ENCODE measurements around the gene MAN1B1. TPM values are rescaled to one million over a fixed set of nuclear protein-coding genes. Genes with fewer than 3 reads are reported as not detected.
A peak's percentile ranks its signal among the peaks of the same experiment; 100 is the strongest.

MAN1B1 gene
- total RNA-seq, 1 donor from 2014 or later: 70.4 TPM

DNA sequence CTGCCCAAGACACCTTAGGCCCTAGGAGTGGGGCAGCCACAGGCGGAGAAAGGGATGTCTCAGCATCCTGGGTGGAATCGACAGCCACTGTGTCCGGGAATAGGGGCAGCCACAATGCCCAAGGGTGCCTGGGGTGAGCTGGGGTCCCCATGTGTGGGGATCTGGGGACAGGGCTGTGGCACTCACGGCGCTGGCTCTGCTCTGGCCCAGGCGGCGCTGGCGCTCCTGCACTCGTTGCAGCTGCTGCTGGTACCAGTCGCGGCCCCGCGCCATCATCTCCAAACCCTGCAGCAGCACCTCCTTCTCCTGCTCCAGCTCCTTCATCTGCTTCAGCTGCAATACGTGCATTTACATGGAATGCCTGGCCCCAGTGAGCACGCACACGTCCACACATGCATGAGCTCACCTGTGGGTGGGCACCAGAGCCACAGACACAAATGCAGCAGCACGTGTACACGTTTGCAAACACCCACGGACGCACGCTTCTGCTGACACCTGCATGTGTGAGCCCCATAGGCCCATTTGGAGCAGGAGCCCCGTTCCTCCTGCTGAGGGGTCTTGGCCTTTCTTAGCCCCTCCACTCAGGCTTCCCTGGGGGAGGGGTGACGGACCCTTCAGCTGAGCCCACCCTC, 21.3 kb upstream of the MAN1B1 start:
- no peak overlapping the region for H3K27ac Mint-ChIP-seq (ENCODE audit: unreplicated experiment)
- H3K4me1 Mint-ChIP-seq (ENCODE audit: unreplicated experiment): no peaks in the 10 kb centered on the region
- no peaks in the 10 kb centered on the region for H3K9me3 Mint-ChIP-seq (ENCODE audit: unreplicated experiment)
- TF ChIP-seq, protein P1, sequence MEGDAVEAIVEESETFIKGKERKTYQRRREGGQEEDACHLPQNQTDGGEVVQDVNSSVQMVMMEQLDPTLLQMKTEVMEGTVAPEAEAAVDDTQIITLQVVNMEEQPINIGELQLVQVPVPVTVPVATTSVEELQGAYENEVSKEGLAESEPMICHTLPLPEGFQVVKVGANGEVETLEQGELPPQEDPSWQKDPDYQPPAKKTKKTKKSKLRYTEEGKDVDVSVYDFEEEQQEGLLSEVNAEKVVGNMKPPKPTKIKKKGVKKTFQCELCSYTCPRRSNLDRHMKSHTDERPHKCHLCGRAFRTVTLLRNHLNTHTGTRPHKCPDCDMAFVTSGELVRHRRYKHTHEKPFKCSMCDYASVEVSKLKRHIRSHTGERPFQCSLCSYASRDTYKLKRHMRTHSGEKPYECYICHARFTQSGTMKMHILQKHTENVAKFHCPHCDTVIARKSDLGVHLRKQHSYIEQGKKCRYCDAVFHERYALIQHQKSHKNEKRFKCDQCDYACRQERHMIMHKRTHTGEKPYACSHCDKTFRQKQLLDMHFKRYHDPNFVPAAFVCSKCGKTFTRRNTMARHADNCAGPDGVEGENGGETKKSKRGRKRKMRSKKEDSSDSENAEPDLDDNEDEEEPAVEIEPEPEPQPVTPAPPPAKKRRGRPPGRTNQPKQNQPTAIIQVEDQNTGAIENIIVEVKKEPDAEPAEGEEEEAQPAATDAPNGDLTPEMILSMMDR (IDR thresholded peaks at IDR 0.05; ENCODE audit: unreplicated experiment): no peak
- H3K27me3 Mint-ChIP-seq (ENCODE audit: unreplicated experiment): peaks cover 6% of the 10 kb centered on the region
- DNase-seq (ENCODE audit: low spot score): no peak
- no peak overlapping the region for H3K4me3 Mint-ChIP-seq (ENCODE audit: unreplicated experiment)
- H3K36me3 Mint-ChIP-seq (ENCODE audit: low read depth, unreplicated experiment): no peaks in the 10 kb centered on the region

DNA sequence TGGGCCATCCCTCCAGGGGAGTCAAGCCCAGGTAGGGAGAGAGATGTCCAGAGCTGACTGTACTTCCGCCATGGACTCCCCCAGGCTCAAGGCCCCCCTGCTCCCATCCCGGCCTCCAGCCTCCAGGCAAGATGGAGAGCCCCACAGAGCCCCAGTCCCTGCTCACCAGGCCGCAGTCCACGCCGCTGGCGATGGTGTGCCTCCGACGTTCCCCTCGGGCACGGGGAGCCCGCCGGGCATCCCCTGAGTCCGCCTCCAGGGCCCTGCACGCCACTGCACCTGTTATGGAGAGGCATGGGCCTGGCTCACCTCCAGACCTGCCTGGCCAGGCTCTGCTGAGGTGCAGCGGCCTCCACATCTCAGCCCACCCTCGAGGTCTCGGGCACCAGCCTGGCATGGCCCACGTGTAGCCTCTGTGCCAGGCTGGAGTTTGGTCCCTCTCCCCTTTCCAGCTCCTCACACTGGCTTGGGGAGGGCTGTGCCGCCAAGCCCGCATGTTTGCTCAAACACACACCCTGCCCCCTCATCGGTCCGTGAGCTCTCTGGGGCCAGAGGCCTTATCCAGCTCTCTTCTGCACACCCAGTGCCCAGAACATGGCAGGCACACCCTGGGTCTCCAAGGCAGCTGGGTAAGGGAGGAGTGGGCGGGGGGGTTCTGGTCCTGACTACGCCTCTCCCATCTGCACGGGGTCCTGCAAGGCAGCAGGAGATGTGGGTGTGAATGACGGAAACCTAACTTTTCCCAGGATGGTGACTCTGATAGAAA, 20.5 kb upstream of the MAN1B1 start:
- H3K4me3 Mint-ChIP-seq (ENCODE audit: unreplicated experiment): no peak overlapping the region
- no peak overlapping the region for H3K27ac Mint-ChIP-seq (ENCODE audit: unreplicated experiment)
- H3K36me3 Mint-ChIP-seq (ENCODE audit: low read depth, unreplicated experiment): no peaks in the 10 kb centered on the region
- TF ChIP-seq, protein P1 (IDR thresholded peaks at IDR 0.05; ENCODE audit: unreplicated experiment): no peak
- DNase-seq (ENCODE audit: low spot score): no peak
- no peaks in the 10 kb centered on the region for H3K9me3 Mint-ChIP-seq (ENCODE audit: unreplicated experiment)
- peaks cover 4% of the 10 kb centered on the region for H3K4me1 Mint-ChIP-seq (ENCODE audit: unreplicated experiment)
- peaks cover 9% of the 10 kb centered on the region for H3K27me3 Mint-ChIP-seq (ENCODE audit: unreplicated experiment)

DNA sequence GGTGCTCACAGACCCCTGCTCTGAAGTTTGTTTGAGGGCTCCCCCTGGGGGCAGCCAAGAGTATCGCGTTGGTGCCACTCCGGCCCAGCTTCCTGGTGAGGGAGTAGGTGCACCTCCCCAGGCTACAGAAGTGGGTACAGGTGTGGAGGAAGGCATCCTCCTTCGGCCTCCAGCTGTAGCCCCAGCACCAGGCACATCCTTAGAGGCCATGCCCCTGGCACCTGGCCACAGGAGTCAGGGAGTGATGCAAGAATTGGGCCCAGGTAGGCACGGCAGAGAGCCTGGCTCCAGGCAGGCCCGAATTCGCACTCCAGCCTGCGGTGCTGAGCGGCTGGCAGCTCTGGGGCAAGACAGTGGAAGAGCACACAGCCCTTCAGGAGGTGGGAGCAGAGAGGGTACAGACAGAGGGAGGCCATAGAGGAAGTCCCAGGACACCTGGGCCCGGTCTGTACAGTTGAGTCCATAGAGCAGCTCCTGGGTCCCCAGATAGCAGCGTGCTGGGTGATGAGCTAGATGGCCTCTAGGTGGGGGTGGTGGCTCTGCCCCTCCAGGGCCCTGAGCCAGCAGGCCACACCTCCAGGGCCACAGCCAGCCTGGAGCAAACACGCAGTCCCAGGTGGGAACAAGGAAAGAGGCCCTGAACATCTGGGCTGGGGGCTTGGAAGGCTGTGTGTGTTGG, 18.8 kb upstream of the MAN1B1 start:
- Mint-ChIP-seq H3K27ac (ENCODE audit: unreplicated experiment) (no peak overlapping the region), H3K4me3 (ENCODE audit: unreplicated experiment) (no peak overlapping the region), H3K9me3 (ENCODE audit: unreplicated experiment) (no peaks in the 10 kb centered on the region), H3K4me1 (ENCODE audit: unreplicated experiment) (peaks cover 4% of the 10 kb centered on the region), H3K36me3 (ENCODE audit: low read depth, unreplicated experiment) (no peaks in the 10 kb centered on the region), H3K27me3 (ENCODE audit: unreplicated experiment) (peaks cover 11% of the 10 kb centered on the region)
- peak; percentile 87 for DNase-seq (ENCODE audit: low spot score)
- TF ChIP-seq, protein P1 (IDR thresholded peaks at IDR 0.05; ENCODE audit: unreplicated experiment): peak; percentile 78

DNA sequence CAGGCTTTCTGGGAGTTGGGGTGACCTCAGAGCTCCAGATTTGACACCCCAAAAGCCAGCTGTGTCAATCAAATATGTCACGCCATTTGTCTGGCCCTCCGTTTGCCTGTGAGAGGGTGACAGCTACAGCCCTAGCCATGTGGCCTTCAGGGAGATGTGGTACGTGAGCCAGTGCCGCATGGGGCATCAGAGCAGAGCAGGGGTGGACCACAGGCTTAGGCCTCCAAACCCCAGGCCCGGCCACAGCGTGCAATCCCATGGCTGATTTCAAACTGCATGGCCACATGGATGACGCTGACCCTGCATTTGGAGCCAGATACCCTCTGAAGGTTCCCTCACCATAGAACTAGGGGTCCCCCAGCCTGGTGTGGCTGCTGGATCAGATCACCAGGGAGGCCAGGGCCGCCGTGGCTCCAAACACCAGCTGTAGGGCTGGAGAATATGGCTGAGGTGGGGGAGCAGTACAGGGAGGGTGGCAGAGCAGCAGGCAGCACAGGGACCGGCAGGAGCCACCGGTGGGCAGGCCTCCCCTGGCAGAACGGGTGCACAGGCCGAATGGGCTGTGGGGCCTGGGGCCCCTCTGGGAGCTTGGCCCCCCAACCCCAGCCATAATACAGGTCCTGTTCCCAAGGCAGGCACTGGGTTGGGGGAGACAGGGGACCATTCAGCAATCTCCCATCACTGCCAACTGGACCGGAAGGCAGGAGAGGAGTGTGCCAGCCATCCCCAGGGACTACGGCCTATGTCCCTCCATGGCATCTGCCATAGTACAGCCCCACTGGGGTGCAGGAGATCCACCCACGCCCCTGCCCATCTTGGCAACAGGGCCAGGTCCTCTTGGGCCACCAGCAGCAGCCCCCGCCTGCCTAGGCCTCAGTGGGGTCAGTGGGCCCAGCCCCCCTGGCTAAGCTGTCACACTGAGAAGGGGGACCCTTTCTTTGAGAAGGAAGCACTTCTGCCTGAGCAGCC, 18.0 kb upstream of the MAN1B1 start:
- TF ChIP-seq, protein P1 (IDR thresholded peaks at IDR 0.05; ENCODE audit: unreplicated experiment): no peak
- Mint-ChIP-seq H3K36me3 (ENCODE audit: low read depth, unreplicated experiment) (no peaks in the 10 kb centered on the region), H3K4me3 (ENCODE audit: unreplicated experiment) (no peak overlapping the region), H3K4me1 (ENCODE audit: unreplicated experiment) (peaks cover 4% of the 10 kb centered on the region), H3K9me3 (ENCODE audit: unreplicated experiment) (no peaks in the 10 kb centered on the region), H3K27me3 (ENCODE audit: unreplicated experiment) (peaks cover 13% of the 10 kb centered on the region), H3K27ac (ENCODE audit: unreplicated experiment) (no peak overlapping the region)
- DNase-seq (ENCODE audit: low spot score): no peak

Data from endothelial cell (in vitro differentiated cells).